K562 (cell line): Measurements from ENCODE around the gene TMEM89. TPM values are rescaled to one million over a fixed set of nuclear protein-coding genes. Genes with fewer than 3 reads are reported as not detected.

Experiments
- EHMT2 ChIP-seq: fragments of 450-650 bp; IDR thresholded peaks from 2 replicates; pipeline ENCODE4 v1.6.1; 2018; ENCODE audit warnings: antibody characterized with exemption
- FOXP1 ChIP-seq: sonication (generic); formaldehyde crosslinking; IDR thresholded peaks from 2 replicates; pipeline ENCODE4 v1.8.0; 2022; ENCODE audit warnings: mild to moderate bottlenecking, missing genetic modification reagents
- FUS ChIP-seq: fragments of 200-400 bp; formaldehyde crosslinking; optimal IDR thresholded peaks from 2 replicates; pipeline ENCODE3; 2017; ENCODE audit warnings: low read depth, low read length
- HMG20B ChIP-seq: fragments of 250-450 bp; sonication (Bioruptor Pico); IDR thresholded peaks from 2 replicates; pipeline ENCODE4 v1.5.0; 2021; ENCODE audit warnings: mild to moderate bottlenecking
- MXI1 ChIP-seq: IDR thresholded peaks from 2 replicates; pipeline ENCODE4 v1.6.1; 2011; ENCODE audit warnings: low read depth, mild to moderate bottlenecking, improper control_type of control experiment, low read length
- POLR2AphosphoS5 ChIP-seq: IDR thresholded peaks from 2 replicates; pipeline ENCODE4 v1.6.1; 2011; ENCODE audit warnings: mild to moderate bottlenecking, low read depth, low read length, moderate library complexity; ENCODE audit not compliant: control insufficient read depth, insufficient read depth
- PURB ChIP-seq: sonication (generic); formaldehyde crosslinking; IDR thresholded peaks from 2 replicates; pipeline ENCODE4 v1.9.0; 2021; ENCODE audit warnings: low read depth, mild to moderate bottlenecking, missing genetic modification reagents
- SMARCA5 ChIP-seq: fragments of 450-650 bp; IDR thresholded peaks from 2 replicates; pipeline ENCODE4 v1.6.1; 2016
- SOX6 ChIP-seq: fragments of 450-650 bp; IDR thresholded peaks from 2 replicates; pipeline ENCODE4 v1.6.1; 2014; ENCODE audit warnings: mild to moderate bottlenecking
- SP2 ChIP-seq: IDR thresholded peaks from 2 replicates; pipeline ENCODE4 v1.6.1; 2011; ENCODE audit warnings: mild to moderate bottlenecking, low read depth, low read length, moderate library complexity; ENCODE audit not compliant: poor library complexity, severe bottlenecking; ENCODE audit errors: extremely low read depth
- STAG1 ChIP-seq: sonication (generic); formaldehyde crosslinking; IDR thresholded peaks from 2 replicates; pipeline ENCODE4 v1.5.0; 2020; ENCODE audit warnings: missing genetic modification reagents, borderline replicate concordance
- STAT5B ChIP-seq: fragments of 250-450 bp; sonication (Bioruptor Pico); IDR thresholded peaks from 2 replicates; pipeline ENCODE4 v1.8.0; 2021; ENCODE audit warnings: mild to moderate bottlenecking, inconsistent platforms
- TAF15 ChIP-seq: fragments of 200-400 bp; formaldehyde crosslinking; IDR thresholded peaks from 2 replicates; pipeline ENCODE4 v1.6.1; 2017; ENCODE audit warnings: mild to moderate bottlenecking, low read depth, low read length, moderate library complexity
- TAF7 ChIP-seq: fragments of 450-650 bp; IDR thresholded peaks from 2 replicates; pipeline ENCODE4 v1.6.1; 2016; ENCODE audit warnings: missing genetic modification characterization, missing compliant biosample characterization
- TAF9B ChIP-seq: fragments of 450-650 bp; IDR thresholded peaks from 2 replicates; pipeline ENCODE4 v1.6.1; 2018; ENCODE audit warnings: mild to moderate bottlenecking; ENCODE audit not compliant: partially characterized antibody
- TEAD1 ChIP-seq, 2 experiments: fragments of 450-650 bp in 1 of 2; sonication (generic) in 1 of 2; formaldehyde crosslinking; IDR thresholded peaks; 2 replicates each; pipeline versions ENCODE4 v1.4.0 to v1.8.0; 2020 to 2022; ENCODE audit warnings: mild to moderate bottlenecking in 2 of 2, missing genetic modification reagents in 1 of 2
- polyA plus RNA-seq, 8 experiments: library from polyadenylated mRNA; depleted of rRNA in 4 of 8; stranded (reverse) in 5 of 8; unstranded in 3 of 8; fragments of >200 nt; fragmentation: Nextera tagmentation in 2 of 8; fragmentation: Illumina TruSeq in 1 of 8; extraction: Ambion mirVana in 2 of 8; extraction: Trizol in 1 of 8; gene quantifications; 2 replicates each; pipeline versions ENCODE4 v1.2.1 to v1.2.3, GENCODE V29; 2011 to 2014; ENCODE audit warnings: inconsistent platforms in 1 of 8, missing spikeins in 1 of 8
- total RNA-seq, 7 experiments: library from RNA; depleted of rRNA in 6 of 7; stranded (reverse); fragments of >200 nt in 6 of 7; fragmentation: Illumina TruSeq in 2 of 7; extraction: Trizol in 2 of 7; gene quantifications; 2 replicates each; pipeline versions ENCODE4 v1.2.1 to v1.2.3, GENCODE V29; 2011 to 2021; ENCODE audit warnings: low replicate concordance in 1 of 7
- TF ChIP-seq, protein P1 (sequence below): sonication (generic); formaldehyde crosslinking; IDR thresholded peaks from 2 replicates; pipeline ENCODE4 v1.4.0; 2020; ENCODE audit warnings: mild to moderate bottlenecking, missing genetic modification reagents
- TF ChIP-seq, protein P2 (sequence below): IDR thresholded peaks from 3 replicates; pipeline ENCODE4 v1.6.1; 2011; ENCODE audit warnings: borderline replicate concordance, mild to moderate bottlenecking; ENCODE audit not compliant: insufficient read length, insufficient read depth
- TF ChIP-seq, protein P3 (sequence below): sonication (generic); formaldehyde crosslinking; IDR thresholded peaks from 2 replicates; pipeline ENCODE4 v1.8.1; 2023; ENCODE audit warnings: mild to moderate bottlenecking, missing genetic modification reagents
- TF ChIP-seq, protein P4 (sequence below): fragments of 450-650 bp; IDR thresholded peaks from 2 replicates; pipeline ENCODE4 v1.6.1; 2016; ENCODE audit warnings: antibody characterized with exemption
- TF ChIP-seq, protein P5 (sequence below): sonication (generic); formaldehyde crosslinking; IDR thresholded peaks from 2 replicates; pipeline ENCODE4 v1.9.0; 2022; ENCODE audit warnings: mild to moderate bottlenecking, missing genetic modification reagents

The TMEM89 gene
- total and polyA plus RNA-seq, 9 of the 15 experiments (the other 6 are each of a cell fraction or from before 2014, with no cell fraction given): not detected

DNA sequence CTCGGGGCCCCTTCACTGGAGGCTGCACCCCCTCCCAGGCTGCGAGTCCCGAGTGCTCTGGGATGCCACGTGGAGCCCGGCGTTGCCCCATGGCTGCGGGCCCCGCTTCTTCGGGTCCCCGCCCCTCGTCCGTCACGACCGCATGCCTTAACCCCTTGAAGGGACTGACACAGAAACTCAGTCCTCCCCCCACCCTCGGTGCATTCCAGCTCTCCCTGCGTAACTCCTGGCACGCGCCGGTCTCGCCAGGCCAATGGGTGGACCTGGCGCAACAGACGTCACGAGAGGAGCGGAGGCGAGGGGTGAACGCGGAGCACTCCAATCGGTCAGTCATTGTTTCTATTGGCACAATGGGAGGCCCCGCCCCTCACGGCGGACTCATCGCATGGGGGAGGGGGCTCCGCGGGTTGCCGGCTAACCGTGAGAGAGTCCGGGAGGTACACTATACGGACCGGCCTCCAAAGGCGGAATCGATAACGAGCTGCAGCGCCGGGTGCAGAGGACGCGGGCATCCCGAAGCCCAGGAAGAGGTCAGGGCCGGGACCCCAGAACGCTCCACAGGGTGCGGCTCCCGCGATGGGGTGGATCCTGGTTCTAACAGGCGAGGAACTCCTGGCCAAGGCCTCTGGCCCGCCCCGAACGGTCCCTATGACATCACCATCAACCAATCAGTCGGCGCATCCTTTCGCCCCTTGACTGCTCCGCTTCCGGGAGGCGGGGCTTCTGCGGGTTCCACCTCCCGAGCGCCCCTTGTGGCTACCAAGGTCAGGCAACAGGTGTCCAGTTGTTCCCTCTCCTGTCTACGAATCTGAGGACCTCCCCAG, 42.1 kb upstream of the TMEM89 start (continued):
- TF ChIP-seq, protein P1, sequence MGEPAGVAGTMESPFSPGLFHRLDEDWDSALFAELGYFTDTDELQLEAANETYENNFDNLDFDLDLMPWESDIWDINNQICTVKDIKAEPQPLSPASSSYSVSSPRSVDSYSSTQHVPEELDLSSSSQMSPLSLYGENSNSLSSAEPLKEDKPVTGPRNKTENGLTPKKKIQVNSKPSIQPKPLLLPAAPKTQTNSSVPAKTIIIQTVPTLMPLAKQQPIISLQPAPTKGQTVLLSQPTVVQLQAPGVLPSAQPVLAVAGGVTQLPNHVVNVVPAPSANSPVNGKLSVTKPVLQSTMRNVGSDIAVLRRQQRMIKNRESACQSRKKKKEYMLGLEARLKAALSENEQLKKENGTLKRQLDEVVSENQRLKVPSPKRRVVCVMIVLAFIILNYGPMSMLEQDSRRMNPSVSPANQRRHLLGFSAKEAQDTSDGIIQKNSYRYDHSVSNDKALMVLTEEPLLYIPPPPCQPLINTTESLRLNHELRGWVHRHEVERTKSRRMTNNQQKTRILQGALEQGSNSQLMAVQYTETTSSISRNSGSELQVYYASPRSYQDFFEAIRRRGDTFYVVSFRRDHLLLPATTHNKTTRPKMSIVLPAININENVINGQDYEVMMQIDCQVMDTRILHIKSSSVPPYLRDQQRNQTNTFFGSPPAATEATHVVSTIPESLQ (CRISPR knock-in tag): 0 out of 2 replicates have a peak, but pooled peaks have one; percentile 9
- TF ChIP-seq SMARCA5 (no peak), POLR2AphosphoS5 (no peak; the same call in 1 of the 2 replicates), EHMT2 (no peak), PURB (CRISPR knock-in tag) (no peak), TEAD1 (CRISPR knock-in tag; IDR thresholded peaks at IDR 0.05) (peak in 1 of 2 experiments; percentile 98; a peak in 2 of 4 replicates), HMG20B (CRISPR knock-in tag) (no peak), SP2 (peak; percentile 10), TAF15 (no peak), STAT5B (CRISPR knock-in tag) (no peak), FUS (no peak), MXI1 (peak; percentile 39; the same call in 1 of the 2 replicates), STAG1 (CRISPR knock-in tag) (no peak), FOXP1 (CRISPR knock-in tag) (peak; percentile 78), TAF7 (no peak), TAF9B (no peak), SOX6 (peak; percentile 93)
- TF ChIP-seq, protein P2, sequence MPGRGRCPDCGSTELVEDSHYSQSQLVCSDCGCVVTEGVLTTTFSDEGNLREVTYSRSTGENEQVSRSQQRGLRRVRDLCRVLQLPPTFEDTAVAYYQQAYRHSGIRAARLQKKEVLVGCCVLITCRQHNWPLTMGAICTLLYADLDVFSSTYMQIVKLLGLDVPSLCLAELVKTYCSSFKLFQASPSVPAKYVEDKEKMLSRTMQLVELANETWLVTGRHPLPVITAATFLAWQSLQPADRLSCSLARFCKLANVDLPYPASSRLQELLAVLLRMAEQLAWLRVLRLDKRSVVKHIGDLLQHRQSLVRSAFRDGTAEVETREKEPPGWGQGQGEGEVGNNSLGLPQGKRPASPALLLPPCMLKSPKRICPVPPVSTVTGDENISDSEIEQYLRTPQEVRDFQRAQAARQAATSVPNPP: no peak
- TF ChIP-seq, protein P3, sequence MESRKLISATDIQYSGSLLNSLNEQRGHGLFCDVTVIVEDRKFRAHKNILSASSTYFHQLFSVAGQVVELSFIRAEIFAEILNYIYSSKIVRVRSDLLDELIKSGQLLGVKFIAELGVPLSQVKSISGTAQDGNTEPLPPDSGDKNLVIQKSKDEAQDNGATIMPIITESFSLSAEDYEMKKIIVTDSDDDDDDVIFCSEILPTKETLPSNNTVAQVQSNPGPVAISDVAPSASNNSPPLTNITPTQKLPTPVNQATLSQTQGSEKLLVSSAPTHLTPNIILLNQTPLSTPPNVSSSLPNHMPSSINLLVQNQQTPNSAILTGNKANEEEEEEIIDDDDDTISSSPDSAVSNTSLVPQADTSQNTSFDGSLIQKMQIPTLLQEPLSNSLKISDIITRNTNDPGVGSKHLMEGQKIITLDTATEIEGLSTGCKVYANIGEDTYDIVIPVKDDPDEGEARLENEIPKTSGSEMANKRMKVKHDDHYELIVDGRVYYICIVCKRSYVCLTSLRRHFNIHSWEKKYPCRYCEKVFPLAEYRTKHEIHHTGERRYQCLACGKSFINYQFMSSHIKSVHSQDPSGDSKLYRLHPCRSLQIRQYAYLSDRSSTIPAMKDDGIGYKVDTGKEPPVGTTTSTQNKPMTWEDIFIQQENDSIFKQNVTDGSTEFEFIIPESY (CRISPR knock-in tag): 0 out of 2 replicates have a peak, but pooled peaks have one; percentile 40
- TF ChIP-seq, protein P4, sequence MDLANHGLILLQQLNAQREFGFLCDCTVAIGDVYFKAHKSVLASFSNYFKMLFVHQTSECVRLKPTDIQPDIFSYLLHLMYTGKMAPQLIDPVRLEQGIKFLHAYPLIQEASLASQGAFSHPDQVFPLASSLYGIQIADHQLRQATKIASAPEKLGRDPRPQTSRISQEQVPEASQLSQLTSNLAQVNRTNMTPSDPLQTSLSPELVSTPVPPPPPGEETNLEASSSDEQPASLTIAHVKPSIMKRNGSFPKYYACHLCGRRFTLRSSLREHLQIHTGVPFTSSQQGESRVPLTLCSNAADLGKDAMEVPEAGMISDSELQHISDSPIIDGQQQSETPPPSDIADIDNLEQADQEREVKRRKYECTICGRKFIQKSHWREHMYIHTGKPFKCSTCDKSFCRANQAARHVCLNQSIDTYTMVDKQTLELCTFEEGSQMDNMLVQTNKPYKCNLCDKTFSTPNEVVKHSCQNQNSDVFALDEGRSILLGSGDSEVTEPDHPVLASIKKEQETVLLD: no peak
- TF ChIP-seq, protein P5, sequence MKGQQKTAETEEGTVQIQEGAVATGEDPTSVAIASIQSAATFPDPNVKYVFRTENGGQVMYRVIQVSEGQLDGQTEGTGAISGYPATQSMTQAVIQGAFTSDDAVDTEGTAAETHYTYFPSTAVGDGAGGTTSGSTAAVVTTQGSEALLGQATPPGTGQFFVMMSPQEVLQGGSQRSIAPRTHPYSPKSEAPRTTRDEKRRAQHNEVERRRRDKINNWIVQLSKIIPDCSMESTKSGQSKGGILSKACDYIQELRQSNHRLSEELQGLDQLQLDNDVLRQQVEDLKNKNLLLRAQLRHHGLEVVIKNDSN (CRISPR knock-in tag): peak; percentile 56; the same call in 1 of the 2 replicates
